Amniotic stem cell (primary cell): ENCODE data around the gene SRPRB.

Experiments
- DNase-seq: peaks from one replicate; lab custom pipeline; 2025; lab: John Stamatoyannopoulos, UW

Gene SRPRB

GRCh38 chr3:133840767-133841166, 35.2 kb downstream of the SRPRB start:
- DNase-seq: no peak

- DNase-seq: no peak
Observed at GRCh38 chr3:133841196-133841595, 35.6 kb downstream of the SRPRB start.

- DNase-seq: no peak
Observed at GRCh38 chr3:133842158-133842557, 36.5 kb downstream of the SRPRB start.

- DNase-seq: no peak
Observed at GRCh38 chr3:133843634-133844033, 38.0 kb downstream of the SRPRB start.

GRCh38 chr3:133845127-133845526, 39.5 kb downstream of the SRPRB start:
- DNase-seq: no peak

- DNase-seq: no peak
Observed at GRCh38 chr3:133849346-133849745, 43.7 kb downstream of the SRPRB start.

GRCh38 chr3:133850034-133850433, 44.4 kb downstream of the SRPRB start:
- DNase-seq: no peak

GRCh38 chr3:133851266-133851906, 45.8 kb downstream of the SRPRB start:
- DNase-seq: no peak

- DNase-seq: no peak
Observed at GRCh38 chr3:133851931-133852330, 46.3 kb downstream of the SRPRB start.

- no peak for DNase-seq
Observed at GRCh38 chr3:133853063-133853924, 47.7 kb downstream of the SRPRB start.

GRCh38 chr3:133853925-133854227, 48.3 kb downstream of the SRPRB start:
- DNase-seq: no peak

GRCh38 chr3:133854264-133855001, 48.8 kb downstream of the SRPRB start:
- DNase-seq: no peak

- no peak for DNase-seq
Observed at GRCh38 chr3:133855002-133855370, 49.4 kb downstream of the SRPRB start.

- DNase-seq: no peak
Observed at GRCh38 chr3:133855772-133856171, 50.2 kb downstream of the SRPRB start.

GRCh38 chr3:133856316-133856715, 50.7 kb downstream of the SRPRB start:
- DNase-seq: no peak

- no peak for DNase-seq
Observed at GRCh38 chr3:133857767-133858166, 52.2 kb downstream of the SRPRB start.

GRCh38 chr3:133859381-133860234, 54.0 kb downstream of the SRPRB start:
- no peak for DNase-seq

GRCh38 chr3:133860519-133860918, 54.9 kb downstream of the SRPRB start:
- DNase-seq: no peak

GRCh38 chr3:133862161-133862560, 56.5 kb downstream of the SRPRB start:
- DNase-seq: no peak

GRCh38 chr3:133863911-133864310, 58.3 kb downstream of the SRPRB start:
- no peak for DNase-seq

GRCh38 chr3:133864616-133865015, 59.0 kb downstream of the SRPRB start:
- DNase-seq: no peak
